HepG2 (cell line): ENCODE data around the gene CSMD2.

ENCODE experiments used
- ESRRA ChIP-seq: sonication (generic); formaldehyde crosslinking; IDR thresholded peaks from 2 replicates; pipeline ENCODE4 v1.5.1; 2020; ENCODE audit warnings: mild to moderate bottlenecking, low read depth, missing genetic modification reagents
- KDM1A ChIP-seq: IDR thresholded peaks from 2 replicates; pipeline ENCODE4 v1.6.1; 2016; ENCODE audit warnings: missing compliant biosample characterization

GRCh38 chr1:33650708-33651107, 514.3 kb downstream of the CSMD2 start:
- TF ChIP-seq KDM1A (CRISPR knock-in tag) (no peak), ESRRA (CRISPR knock-in tag) (no peak)
